CD4-positive, alpha-beta T cell (primary cell): ENCODE results near the gene COL4A2. TPM values are rescaled to one million over a fixed set of nuclear protein-coding genes. Genes with fewer than 3 reads are reported as not detected.

ENCODE experiments used
- ATAC-seq: fragments of 200-7000 bp; cut with Tn5 transposase; one replicate; pipeline ENCODE4 v1.10.0; 2022; ENCODE audit warnings: mild to moderate bottlenecking; ENCODE audit not compliant: poor library complexity
- CTCF ChIA-PET: fragments of 350-600 bp; sonication (Branson Sonifier 250); formaldehyde crosslinking; loops from one replicate; lab custom pipeline; 2021; ENCODE audit warnings: antibody characterized with exemption, inconsistent platforms; lab: Charles Lee
- POLR2A ChIA-PET: fragments of 350-600 bp; sonication (Branson Sonifier 250); formaldehyde crosslinking; loops from one replicate; lab custom pipeline; 2021; ENCODE audit warnings: antibody characterized with exemption, inconsistent platforms; lab: Charles Lee
- DNase-seq, 14 experiments: peaks; one replicate each; pipeline ENCODE4 v3.0.0-alpha.2; 2013 to 2020; ENCODE audit warnings: mixed read lengths in 2 of 14
- H3K27ac ChIP-seq, 2 donors: one replicate each; pipeline versions ENCODE4 v1.5.1 to v1.7.0; 2013; ENCODE audit warnings: low read length in 2 of 2, low read depth in 1 of 2, mild to moderate bottlenecking in 1 of 2
- H3K27me3 ChIP-seq, 2 experiments: 1 replicate in 1 of 2; 2 replicates in 1 of 2; pipeline versions ENCODE4 v1.6.1 to v1.7.0; 2013; ENCODE audit warnings: low read length in 2 of 2, control low read depth in 1 of 2, mild to moderate bottlenecking in 1 of 2, moderate library complexity in 1 of 2; ENCODE audit not compliant: insufficient read depth in 2 of 2, control insufficient read depth in 1 of 2
- H3K36me3 ChIP-seq: one replicate; pipeline ENCODE4 v1.6.1; 2013; ENCODE audit warnings: low read length, control low read depth; ENCODE audit not compliant: insufficient read depth
- H3K4me1 ChIP-seq: one replicate; pipeline ENCODE4 v1.6.1; 2013; ENCODE audit warnings: low read length, control low read depth; ENCODE audit not compliant: insufficient read depth
- H3K4me3 ChIP-seq: one replicate; pipeline ENCODE4 v1.5.1; 2013; ENCODE audit warnings: mild to moderate bottlenecking, low read length, moderate library complexity
- H3K9me3 ChIP-seq, 2 experiments: 1 replicate in 1 of 2; 2 replicates in 1 of 2; pipeline versions ENCODE4 v1.6.1 to v1.7.0; 2013; ENCODE audit warnings: low read length in 2 of 2, mild to moderate bottlenecking in 2 of 2, control low read depth in 1 of 2, moderate library complexity in 1 of 2; ENCODE audit not compliant: control insufficient read depth in 1 of 2, insufficient read depth in 1 of 2
- H3K27ac Mint-ChIP-seq: one replicate; pipeline ENCODE4 v1.8.0; 2020; ENCODE audit warnings: mixed read lengths
- H3K27me3 Mint-ChIP-seq: one replicate; pipeline ENCODE4 v1.8.0; 2021; ENCODE audit warnings: mixed read lengths
- H3K36me3 Mint-ChIP-seq: one replicate; pipeline ENCODE4 v1.8.0; 2021; ENCODE audit warnings: low read depth, mixed read lengths
- H3K4me1 Mint-ChIP-seq: one replicate; pipeline ENCODE4 v1.8.0; 2021; ENCODE audit warnings: low read depth, mixed read lengths
- H3K4me3 Mint-ChIP-seq: one replicate; pipeline ENCODE4 v1.8.0; 2020; ENCODE audit warnings: mild to moderate bottlenecking, mixed read lengths
- H3K9me3 Mint-ChIP-seq: one replicate; pipeline ENCODE4 v1.8.0; 2020; ENCODE audit warnings: mixed read lengths
- CTCF ChIP-seq: fragments of 200-600 bp; IDR thresholded peaks from one replicate; pipeline ENCODE4 v1.8.0; 2022; ENCODE audit warnings: antibody characterized with exemption, mild to moderate bottlenecking
- intact Hi-C, 2 experiments: fragments of 100-400 bp; cut with DNase I in 1 of 2; cut with micrococcal nuclease in 1 of 2; formaldehyde crosslinking; loops; one replicate each; pipeline versions ENCODE4 v1.15.1 to v1.9.0; 2023 to 2025; cut with DNase I, micrococcal nuclease
- total RNA-seq, 174 experiments: library from RNA in 2 of 174; stranded (reverse) in 2 of 174; gene quantifications; one replicate each; pipeline ENCODE4 v1.2.3 and lab custom pipeline; 2021 to 2026

Gene COL4A2
- total RNA-seq, 2 experiments from 2014 or later = not detected

DNA sequence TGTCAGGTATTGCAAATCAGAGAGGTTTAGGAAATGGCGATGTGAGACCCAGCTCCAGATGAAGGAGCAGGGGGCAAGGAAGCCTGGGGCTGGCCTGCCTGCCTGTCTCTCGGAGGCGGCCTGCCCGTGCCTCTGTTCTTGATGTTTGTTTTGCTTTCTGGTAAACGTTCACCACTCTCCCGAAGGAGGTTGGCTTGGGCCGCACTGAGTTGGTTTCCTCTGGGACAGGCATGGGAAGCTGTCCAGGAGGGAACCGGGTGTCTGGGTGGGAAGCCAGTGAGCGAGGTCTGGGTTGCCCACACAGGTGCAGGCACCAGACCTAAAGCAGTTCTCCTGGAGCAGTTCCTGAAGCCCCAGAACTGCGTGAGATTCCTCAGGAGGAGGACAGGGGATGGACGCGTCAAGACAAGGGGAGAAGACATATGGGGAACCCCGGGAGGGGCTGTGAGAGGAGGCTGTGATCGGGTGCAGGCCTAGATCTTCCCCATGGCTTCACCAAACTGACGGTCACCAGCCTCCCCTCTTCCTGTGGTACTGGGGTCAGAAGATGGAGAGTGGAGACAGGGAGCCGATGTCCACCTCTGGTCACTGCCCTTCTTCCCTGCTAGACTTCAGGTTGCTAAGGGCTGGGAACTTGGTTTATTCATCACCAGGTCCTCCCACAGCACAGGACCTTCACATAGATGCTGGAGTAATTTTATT is 15.2 kb downstream of the COL4A2 start:
- ChIA-PET CTCF (no interaction called here), POLR2A (no interaction called here)
- H3K36me3 ChIP-seq = no peaks in the 10 kb centered on the region
- DNase-seq = no peak
- H3K4me3 Mint-ChIP-seq = no peak overlapping the region
- no peak overlapping the region for H3K27ac ChIP-seq
- peaks cover 17% of the 10 kb centered on the region for H3K4me1 Mint-ChIP-seq
- no peak for TF ChIP-seq CTCF
- peaks cover 15 to 30% of the 10 kb centered on the region in 2 experiments for H3K27me3 ChIP-seq
- H3K27me3 Mint-ChIP-seq = peaks cover 60% of the 10 kb centered on the region
- no peaks in the 10 kb centered on the region for H3K36me3 Mint-ChIP-seq
- no peak for ATAC-seq
- intact Hi-C loops = no loop called here
- H3K4me1 ChIP-seq = no peaks in the 10 kb centered on the region
- H3K27ac Mint-ChIP-seq = no peak overlapping the region
- no peaks in the 10 kb centered on the region for H3K9me3 Mint-ChIP-seq
- H3K4me3 ChIP-seq = no peak overlapping the region
- peaks cover 0 to 19% of the 10 kb centered on the region in 2 experiments for H3K9me3 ChIP-seq

DNA sequence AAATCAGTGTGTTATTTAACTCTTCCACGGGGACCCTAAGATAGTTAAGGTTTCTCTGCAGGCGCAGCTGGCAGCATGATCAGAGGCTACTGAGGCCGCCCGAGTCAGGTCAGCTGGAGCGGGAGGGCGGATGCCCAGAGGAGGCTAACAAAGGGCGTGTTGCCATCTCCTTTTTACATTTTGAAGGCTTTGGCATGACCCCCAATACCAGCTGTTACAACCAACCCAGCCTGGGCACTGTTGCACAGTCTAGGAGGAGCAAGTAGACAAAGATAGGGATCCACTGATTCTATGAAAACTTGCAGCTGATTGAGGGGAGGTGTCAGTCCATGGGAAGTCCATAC is 15.7 kb downstream of the COL4A2 start:
- ChIA-PET CTCF (no interaction called here), POLR2A (no interaction called here)
- H3K36me3 ChIP-seq = no peaks in the 10 kb centered on the region
- no peak for TF ChIP-seq CTCF
- Mint-ChIP-seq H3K4me3 (no peak overlapping the region), H3K9me3 (no peaks in the 10 kb centered on the region), H3K27ac (no peak overlapping the region), H3K4me1 (peaks cover 17% of the 10 kb centered on the region), H3K27me3 (peaks cover 63% of the 10 kb centered on the region), H3K36me3 (no peaks in the 10 kb centered on the region)
- DNase-seq (no peak), ATAC-seq (no peak)
- no peak overlapping the region for H3K27ac ChIP-seq
- peaks cover 11 to 30% of the 10 kb centered on the region in 2 experiments for H3K27me3 ChIP-seq
- H3K9me3 ChIP-seq = peaks cover 0 to 19% of the 10 kb centered on the region in 2 experiments
- H3K4me3 ChIP-seq = no peak overlapping the region
- H3K4me1 ChIP-seq = no peaks in the 10 kb centered on the region
- intact Hi-C loops = no loop called here

DNA sequence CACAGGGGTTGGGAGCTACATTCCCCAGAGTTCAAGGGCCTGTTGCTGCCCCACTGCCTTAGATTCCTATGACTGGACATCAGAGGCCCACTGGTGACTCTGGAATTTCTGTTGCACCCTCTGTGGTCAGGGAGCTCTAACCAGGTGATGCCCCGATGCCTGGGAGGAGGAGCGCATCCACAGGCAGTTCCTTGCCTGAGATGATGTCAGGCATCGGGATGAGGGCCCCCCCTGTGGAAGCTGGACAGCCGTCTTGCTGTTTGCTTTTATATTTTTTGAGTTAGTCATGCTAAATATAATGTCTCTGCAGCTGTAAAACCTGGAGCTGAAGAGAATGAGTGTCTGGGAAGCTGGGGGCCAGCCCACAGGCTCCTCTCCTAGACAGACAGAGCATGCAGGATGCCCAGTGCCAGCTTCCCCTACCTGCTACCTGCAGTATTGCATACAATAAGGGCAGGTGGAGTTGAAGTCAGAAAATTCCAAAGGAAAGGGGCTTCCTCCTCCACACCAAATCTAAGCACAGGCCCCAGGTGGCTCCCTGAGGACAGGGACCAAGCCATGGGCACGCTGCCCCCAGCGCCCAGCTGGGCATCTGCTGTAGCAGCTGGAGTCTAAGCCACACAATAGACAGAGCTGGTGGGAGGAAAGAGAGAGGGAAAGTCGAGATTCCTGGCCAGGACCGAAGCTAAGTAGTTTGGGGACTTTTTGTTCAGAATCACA is 16.2 kb downstream of the COL4A2 start:
- intact Hi-C loops = no loop called here
- H3K9me3 Mint-ChIP-seq = no peaks in the 10 kb centered on the region
- H3K27me3 Mint-ChIP-seq = peaks cover 61% of the 10 kb centered on the region
- Histone ChIP-seq H3K9me3 (peaks cover 0 to 19% of the 10 kb centered on the region in 2 experiments), H3K4me1 (no peaks in the 10 kb centered on the region), H3K36me3 (no peaks in the 10 kb centered on the region), H3K27me3 (peaks cover 11 to 30% of the 10 kb centered on the region in 2 experiments), H3K4me3 (no peak overlapping the region), H3K27ac (no peak overlapping the region)
- ChIA-PET CTCF (no interaction called here), POLR2A (no interaction called here)
- no peaks in the 10 kb centered on the region for H3K36me3 Mint-ChIP-seq
- no peak overlapping the region for H3K27ac Mint-ChIP-seq
- no peak for DNase-seq
- no peak overlapping the region for H3K4me3 Mint-ChIP-seq
- TF ChIP-seq CTCF = no peak
- peaks cover 17% of the 10 kb centered on the region for H3K4me1 Mint-ChIP-seq
- ATAC-seq = no peak
